ENCODE measurements around the gene S100A7.
"Not testable (repeated sequence)": the region's sequence is repeated elsewhere in the genome, so short reads cannot be mapped to it uniquely, and the experiment has no call there.

S100A7 gene

GRCh38 chr1:153456396-153456795, 4.1 kb downstream of the S100A7 start:
- no peaks in the 10 kb centered on the region for H4K20me1 ChIP-seq (ENCODE audit: insufficient read depth, low read length, poor library complexity, severe bottlenecking)
- H3K4me3 ChIP-seq (ENCODE audit: low read length, poor library complexity, severe bottlenecking) = no peak overlapping the region
- H3K79me2 ChIP-seq (ENCODE audit: insufficient read depth, low read length) = no peaks in the 10 kb centered on the region
- no peaks in the 10 kb centered on the region for H3K9me3 ChIP-seq (ENCODE audit: insufficient read depth, low read depth, low read length)
- H3K27me3 ChIP-seq (ENCODE audit: insufficient read depth, low read length, poor library complexity, severe bottlenecking) = no peaks in the 10 kb centered on the region
- no peaks in the 10 kb centered on the region for H3K9me2 ChIP-seq (replicated peaks; ENCODE audit: low read depth, low read length)
- TF ChIP-seq EZH2phosphoT487 (IDR thresholded peaks at IDR 0.05; ENCODE audit: borderline replicate concordance) = no peak
- TF ChIP-seq CTCF (conservative IDR thresholded peaks at IDR 0.05; ENCODE audit: low read length) = no peak
- no peaks in the 10 kb centered on the region for H3K4me1 ChIP-seq (ENCODE audit: insufficient read depth, low read length, poor library complexity, severe bottlenecking)
- H2AFZ ChIP-seq (ENCODE audit: low read length) = no peak overlapping the region
- no peaks in the 10 kb centered on the region for H3F3A ChIP-seq (ENCODE audit: low read depth)
- no peak overlapping the region for H3K4me2 ChIP-seq (ENCODE audit: low read depth, low read length, poor library complexity, severe bottlenecking)
- H3K9ac ChIP-seq (ENCODE audit: low read depth, low read length, poor library complexity, severe bottlenecking) = no peak overlapping the region
- H3K36me3 ChIP-seq (ENCODE audit: insufficient read depth, low read length) = no peaks in the 10 kb centered on the region

GRCh38 chr1:153448851-153449250, 11.6 kb downstream of the S100A7 start:
- not testable (repeated sequence) for H3K9ac ChIP-seq (ENCODE audit: low read depth, low read length, poor library complexity, severe bottlenecking); H2AFZ ChIP-seq (ENCODE audit: low read length); H3K4me3 ChIP-seq (ENCODE audit: low read length, poor library complexity, severe bottlenecking); H3K36me3 ChIP-seq (ENCODE audit: insufficient read depth, low read length); H3F3A ChIP-seq (ENCODE audit: low read depth); H4K20me1 ChIP-seq (ENCODE audit: insufficient read depth, low read length, poor library complexity, severe bottlenecking); H3K79me2 ChIP-seq (ENCODE audit: insufficient read depth, low read length); H3K4me2 ChIP-seq (ENCODE audit: low read depth, low read length, poor library complexity, severe bottlenecking); H3K27me3 ChIP-seq (ENCODE audit: insufficient read depth, low read length, poor library complexity, severe bottlenecking); H3K4me1 ChIP-seq (ENCODE audit: insufficient read depth, low read length, poor library complexity, severe bottlenecking); H3K9me2 ChIP-seq (replicated peaks; ENCODE audit: low read depth, low read length); H3K9me3 ChIP-seq (ENCODE audit: insufficient read depth, low read depth, low read length)

- Histone ChIP-seq H4K20me1 (ENCODE audit: insufficient read depth, low read length, poor library complexity, severe bottlenecking) (no peaks in the 10 kb centered on the region), H2AFZ (ENCODE audit: low read length) (no peak overlapping the region), H3K4me3 (ENCODE audit: low read length, poor library complexity, severe bottlenecking) (no peak overlapping the region), H3F3A (ENCODE audit: low read depth) (no peaks in the 10 kb centered on the region), H3K79me2 (ENCODE audit: insufficient read depth, low read length) (no peaks in the 10 kb centered on the region), H3K36me3 (ENCODE audit: insufficient read depth, low read length) (no peaks in the 10 kb centered on the region), H3K9me3 (ENCODE audit: insufficient read depth, low read depth, low read length) (no peaks in the 10 kb centered on the region), H3K4me1 (ENCODE audit: insufficient read depth, low read length, poor library complexity, severe bottlenecking) (no peaks in the 10 kb centered on the region), H3K9ac (ENCODE audit: low read depth, low read length, poor library complexity, severe bottlenecking) (no peak overlapping the region), H3K4me2 (ENCODE audit: low read depth, low read length, poor library complexity, severe bottlenecking) (no peak overlapping the region), H3K9me2 (replicated peaks; ENCODE audit: low read depth, low read length) (no peaks in the 10 kb centered on the region), H3K27me3 (ENCODE audit: insufficient read depth, low read length, poor library complexity, severe bottlenecking) (no peaks in the 10 kb centered on the region)
- TF ChIP-seq CTCF (conservative IDR thresholded peaks at IDR 0.05; ENCODE audit: low read length) (no peak), EZH2phosphoT487 (IDR thresholded peaks at IDR 0.05; ENCODE audit: borderline replicate concordance) (no peak)
Measured at GRCh38 chr1:153447498-153448170, 12.8 kb downstream of the S100A7 start.

- no peak overlapping the region for H3K4me2 ChIP-seq (ENCODE audit: low read depth, low read length, poor library complexity, severe bottlenecking)
- no peaks in the 10 kb centered on the region for H3K27me3 ChIP-seq (ENCODE audit: insufficient read depth, low read length, poor library complexity, severe bottlenecking)
- no peaks in the 10 kb centered on the region for H3K4me1 ChIP-seq (ENCODE audit: insufficient read depth, low read length, poor library complexity, severe bottlenecking)
- no peak overlapping the region for H3K9ac ChIP-seq (ENCODE audit: low read depth, low read length, poor library complexity, severe bottlenecking)
- H4K20me1 ChIP-seq (ENCODE audit: insufficient read depth, low read length, poor library complexity, severe bottlenecking) = no peaks in the 10 kb centered on the region
- H3K9me2 ChIP-seq (replicated peaks; ENCODE audit: low read depth, low read length) = no peaks in the 10 kb centered on the region
- H2AFZ ChIP-seq (ENCODE audit: low read length) = no peak overlapping the region
- H3F3A ChIP-seq (ENCODE audit: low read depth) = no peaks in the 10 kb centered on the region
- no peaks in the 10 kb centered on the region for H3K79me2 ChIP-seq (ENCODE audit: insufficient read depth, low read length)
- H3K36me3 ChIP-seq (ENCODE audit: insufficient read depth, low read length) = no peaks in the 10 kb centered on the region
- TF ChIP-seq CTCF (conservative IDR thresholded peaks at IDR 0.05; ENCODE audit: low read length) = no peak
- no peak for TF ChIP-seq EZH2phosphoT487 (IDR thresholded peaks at IDR 0.05; ENCODE audit: borderline replicate concordance)
- H3K9me3 ChIP-seq (ENCODE audit: insufficient read depth, low read depth, low read length) = no peaks in the 10 kb centered on the region
- no peak overlapping the region for H3K4me3 ChIP-seq (ENCODE audit: low read length, poor library complexity, severe bottlenecking)
Measured at GRCh38 chr1:153444078-153444477, 16.4 kb downstream of the S100A7 start.

All from Loucy (cell line).